Ovary (tissue), 3 donors: Measurements from ENCODE around the gene NID1.

Experiments used
- EP300 ChIP-seq: sonication (generic); formaldehyde crosslinking; IDR thresholded peaks from one replicate; pipeline ENCODE4 v1.6.1; 2017; ENCODE audit warnings: antibody characterized with exemption
- POLR2A ChIP-seq: fragments of 450-650 bp; IDR thresholded peaks from one replicate; pipeline ENCODE4 v1.6.1; 2017; ENCODE audit warnings: antibody characterized with exemption, mild to moderate bottlenecking, moderate library complexity
- TF ChIP-seq, protein P1 (sequence below), 3 donors: fragments of 450-650 bp in 2 of 3; fragments of 200-600 bp in 1 of 3; IDR thresholded peaks; one replicate each; pipeline versions ENCODE4 v1.5.1 to v1.8.0; 2016 to 2022; ENCODE audit warnings: antibody characterized with exemption in 3 of 3, mild to moderate bottlenecking in 1 of 3
- donor health status: DM: no; HTN: no; CAD: no.

DNA sequence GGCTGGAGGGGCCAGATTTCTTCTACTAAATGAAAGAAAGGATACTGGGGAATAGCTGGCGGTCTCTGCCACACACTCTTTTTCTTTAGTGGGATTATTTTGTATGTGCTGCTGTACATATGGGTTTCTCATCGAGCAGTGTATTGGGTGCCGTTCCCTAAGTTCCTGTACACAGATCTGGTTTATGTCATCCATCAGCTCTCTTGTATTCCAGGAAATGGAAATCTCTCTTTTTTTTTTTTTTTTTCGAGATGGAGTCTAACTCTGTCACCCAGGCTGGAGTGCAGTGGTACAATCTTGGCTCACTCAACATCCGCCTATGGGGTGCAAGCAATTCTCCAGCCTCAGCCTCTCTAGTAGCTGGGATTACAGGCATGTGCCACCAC is 27.0 kb upstream of the NID1 start:
- TF ChIP-seq, protein P1, sequence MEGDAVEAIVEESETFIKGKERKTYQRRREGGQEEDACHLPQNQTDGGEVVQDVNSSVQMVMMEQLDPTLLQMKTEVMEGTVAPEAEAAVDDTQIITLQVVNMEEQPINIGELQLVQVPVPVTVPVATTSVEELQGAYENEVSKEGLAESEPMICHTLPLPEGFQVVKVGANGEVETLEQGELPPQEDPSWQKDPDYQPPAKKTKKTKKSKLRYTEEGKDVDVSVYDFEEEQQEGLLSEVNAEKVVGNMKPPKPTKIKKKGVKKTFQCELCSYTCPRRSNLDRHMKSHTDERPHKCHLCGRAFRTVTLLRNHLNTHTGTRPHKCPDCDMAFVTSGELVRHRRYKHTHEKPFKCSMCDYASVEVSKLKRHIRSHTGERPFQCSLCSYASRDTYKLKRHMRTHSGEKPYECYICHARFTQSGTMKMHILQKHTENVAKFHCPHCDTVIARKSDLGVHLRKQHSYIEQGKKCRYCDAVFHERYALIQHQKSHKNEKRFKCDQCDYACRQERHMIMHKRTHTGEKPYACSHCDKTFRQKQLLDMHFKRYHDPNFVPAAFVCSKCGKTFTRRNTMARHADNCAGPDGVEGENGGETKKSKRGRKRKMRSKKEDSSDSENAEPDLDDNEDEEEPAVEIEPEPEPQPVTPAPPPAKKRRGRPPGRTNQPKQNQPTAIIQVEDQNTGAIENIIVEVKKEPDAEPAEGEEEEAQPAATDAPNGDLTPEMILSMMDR (IDR thresholded peaks at IDR 0.05): no peak
- no peak for TF ChIP-seq EP300
- no peak for TF ChIP-seq POLR2A
